ENCODE measurements around the gene FRA10AC1. TPM values are rescaled to one million over a fixed set of nuclear protein-coding genes. Genes with fewer than 3 reads are reported as not detected.

FRA10AC1 gene
- total and polyA plus RNA-seq, 2 of the 13 experiments (the other 11 are each of a cell fraction or from before 2014, with no cell fraction given): 5.3 to 7.4 TPM

DNA sequence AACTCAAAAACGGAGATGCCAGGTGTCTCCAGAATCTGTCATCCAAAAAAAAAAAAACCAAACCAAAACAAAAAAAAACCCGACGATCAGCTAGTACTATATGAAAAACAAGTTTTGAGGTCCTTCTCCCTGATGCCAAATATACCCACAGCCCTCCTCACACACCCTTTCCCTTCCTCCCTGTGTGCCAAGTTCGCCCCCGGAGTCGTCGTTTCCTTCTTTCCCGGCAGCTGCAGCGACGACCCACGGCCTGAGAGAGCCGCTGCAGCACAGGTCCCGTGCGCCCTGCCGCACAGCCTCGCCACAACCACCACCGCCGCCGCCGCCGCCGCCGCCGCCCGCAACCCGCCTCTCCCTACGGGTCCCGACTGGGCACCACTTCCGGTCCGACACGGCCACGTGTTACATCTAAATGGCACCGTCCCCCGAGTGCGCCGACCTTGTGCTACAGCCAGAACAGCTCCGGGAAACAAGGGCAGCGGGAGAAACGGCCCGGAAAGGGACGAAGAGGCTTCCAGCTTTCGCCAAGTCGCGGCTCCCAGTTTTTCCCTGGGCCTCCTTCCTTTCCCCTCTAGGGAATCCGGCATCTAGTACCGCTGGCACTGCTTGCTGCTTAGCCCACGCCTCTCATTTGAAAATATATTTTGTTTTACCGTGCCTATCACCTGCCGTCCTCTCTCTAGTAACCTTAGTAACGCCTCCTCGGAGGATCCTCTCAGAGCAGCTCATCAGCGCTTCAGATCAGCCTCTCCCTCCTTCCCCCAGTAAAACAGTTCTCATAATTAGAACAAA, at the start of gene FRA10AC1 (continued):
- peak; percentile 87 for TF ChIP-seq BORCS8-MEF2B (CRISPR knock-in tag; IDR thresholded peaks at IDR 0.05)
- TF ChIP-seq ZSCAN25 (CRISPR knock-in tag; IDR thresholded peaks at IDR 0.05): peak; percentile 73
- peak; percentile 68 for TF ChIP-seq POLR2AphosphoS5 (IDR thresholded peaks at IDR 0.05; ENCODE audit: low read depth, low read length)
- TF ChIP-seq, protein P1, sequence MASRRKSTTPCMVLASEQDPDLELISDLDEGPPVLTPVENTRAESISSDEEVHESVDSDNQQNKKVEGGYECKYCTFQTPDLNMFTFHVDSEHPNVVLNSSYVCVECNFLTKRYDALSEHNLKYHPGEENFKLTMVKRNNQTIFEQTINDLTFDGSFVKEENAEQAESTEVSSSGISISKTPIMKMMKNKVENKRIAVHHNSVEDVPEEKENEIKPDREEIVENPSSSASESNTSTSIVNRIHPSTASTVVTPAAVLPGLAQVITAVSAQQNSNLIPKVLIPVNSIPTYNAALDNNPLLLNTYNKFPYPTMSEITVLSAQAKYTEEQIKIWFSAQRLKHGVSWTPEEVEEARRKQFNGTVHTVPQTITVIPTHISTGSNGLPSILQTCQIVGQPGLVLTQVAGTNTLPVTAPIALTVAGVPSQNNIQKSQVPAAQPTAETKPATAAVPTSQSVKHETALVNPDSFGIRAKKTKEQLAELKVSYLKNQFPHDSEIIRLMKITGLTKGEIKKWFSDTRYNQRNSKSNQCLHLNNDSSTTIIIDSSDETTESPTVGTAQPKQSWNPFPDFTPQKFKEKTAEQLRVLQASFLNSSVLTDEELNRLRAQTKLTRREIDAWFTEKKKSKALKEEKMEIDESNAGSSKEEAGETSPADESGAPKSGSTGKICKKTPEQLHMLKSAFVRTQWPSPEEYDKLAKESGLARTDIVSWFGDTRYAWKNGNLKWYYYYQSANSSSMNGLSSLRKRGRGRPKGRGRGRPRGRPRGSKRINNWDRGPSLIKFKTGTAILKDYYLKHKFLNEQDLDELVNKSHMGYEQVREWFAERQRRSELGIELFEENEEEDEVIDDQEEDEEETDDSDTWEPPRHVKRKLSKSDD (CRISPR knock-in tag; IDR thresholded peaks at IDR 0.05; ENCODE audit: low read depth): peak; percentile 82; the same call in 1 of the 2 replicates
- peak; percentile 73; the same call in 1 of the 2 replicates for TF ChIP-seq ZNF451 (CRISPR knock-in tag; IDR thresholded peaks at IDR 0.05)
- 0 out of 2 replicates have a peak, but pooled peaks have one; percentile 55 for TF ChIP-seq ZFP41 (CRISPR knock-in tag; IDR thresholded peaks at IDR 0.05; ENCODE audit: borderline replicate concordance)
- TF ChIP-seq RBFOX2 (IDR thresholded peaks at IDR 0.05; ENCODE audit: low read depth, low read length): peak; percentile 75
- TF ChIP-seq, protein P2, sequence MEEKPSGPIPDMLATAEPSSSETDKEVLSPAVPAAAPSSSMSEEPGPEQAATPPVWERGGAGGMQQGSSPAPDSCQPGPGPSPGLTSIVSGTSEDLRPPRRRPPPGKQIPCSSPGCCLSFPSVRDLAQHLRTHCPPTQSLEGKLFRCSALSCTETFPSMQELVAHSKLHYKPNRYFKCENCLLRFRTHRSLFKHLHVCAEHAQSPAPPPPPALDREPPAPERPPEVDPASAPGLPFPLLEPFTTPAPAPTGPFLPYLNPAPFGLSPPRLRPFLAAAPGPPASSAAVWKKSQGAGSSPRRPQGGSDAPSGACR (CRISPR knock-in tag; IDR thresholded peaks at IDR 0.05): peak; percentile 98
- TF ChIP-seq, protein P3, sequence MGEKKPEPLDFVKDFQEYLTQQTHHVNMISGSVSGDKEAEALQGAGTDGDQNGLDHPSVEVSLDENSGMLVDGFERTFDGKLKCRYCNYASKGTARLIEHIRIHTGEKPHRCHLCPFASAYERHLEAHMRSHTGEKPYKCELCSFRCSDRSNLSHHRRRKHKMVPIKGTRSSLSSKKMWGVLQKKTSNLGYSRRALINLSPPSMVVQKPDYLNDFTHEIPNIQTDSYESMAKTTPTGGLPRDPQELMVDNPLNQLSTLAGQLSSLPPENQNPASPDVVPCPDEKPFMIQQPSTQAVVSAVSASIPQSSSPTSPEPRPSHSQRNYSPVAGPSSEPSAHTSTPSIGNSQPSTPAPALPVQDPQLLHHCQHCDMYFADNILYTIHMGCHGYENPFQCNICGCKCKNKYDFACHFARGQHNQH (CRISPR knock-in tag; IDR thresholded peaks at IDR 0.05): peak; percentile 90; the same call in 1 of the 2 replicates
- TF ChIP-seq, protein P4, sequence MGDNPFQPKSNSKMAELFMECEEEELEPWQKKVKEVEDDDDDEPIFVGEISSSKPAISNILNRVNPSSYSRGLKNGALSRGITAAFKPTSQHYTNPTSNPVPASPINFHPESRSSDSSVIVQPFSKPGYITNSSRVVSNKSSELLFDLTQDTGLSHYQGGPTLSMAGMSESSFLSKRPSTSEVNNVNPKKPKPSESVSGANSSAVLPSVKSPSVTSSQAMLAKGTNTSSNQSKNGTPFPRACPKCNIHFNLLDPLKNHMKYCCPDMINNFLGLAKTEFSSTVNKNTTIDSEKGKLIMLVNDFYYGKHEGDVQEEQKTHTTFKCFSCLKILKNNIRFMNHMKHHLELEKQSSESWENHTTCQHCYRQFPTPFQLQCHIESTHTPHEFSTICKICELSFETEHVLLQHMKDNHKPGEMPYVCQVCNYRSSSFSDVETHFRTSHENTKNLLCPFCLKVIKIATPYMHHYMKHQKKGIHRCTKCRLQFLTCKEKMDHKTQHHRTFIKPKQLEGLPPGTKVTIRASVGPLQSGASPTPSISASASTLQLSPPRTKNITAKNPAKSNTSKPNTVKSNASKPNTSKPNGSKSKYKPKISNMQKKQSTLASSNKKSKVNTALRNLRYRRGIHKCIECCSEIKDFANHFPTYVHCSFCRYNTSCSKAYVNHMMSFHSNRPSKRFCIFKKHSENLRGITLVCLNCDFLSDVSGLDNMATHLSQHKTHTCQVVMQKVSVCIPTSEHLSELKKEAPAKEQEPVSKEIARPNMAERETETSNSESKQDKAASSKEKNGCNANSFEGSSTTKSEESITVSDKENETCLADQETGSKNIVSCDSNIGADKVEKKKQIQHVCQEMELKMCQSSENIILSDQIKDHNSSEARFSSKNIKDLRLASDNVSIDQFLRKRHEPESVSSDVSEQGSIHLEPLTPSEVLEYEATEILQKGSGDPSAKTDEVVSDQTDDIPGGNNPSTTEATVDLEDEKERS (CRISPR knock-in tag; IDR thresholded peaks at IDR 0.05): peak; percentile 89
- TF ChIP-seq NFATC3 (CRISPR knock-in tag; IDR thresholded peaks at IDR 0.05): no peak
- TF ChIP-seq JUN (CRISPR knock-in tag; IDR thresholded peaks at IDR 0.05): peak; percentile 72; the same call in 1 of the 2 replicates
- TF ChIP-seq MED1 (CRISPR knock-in tag; IDR thresholded peaks at IDR 0.05): peak; percentile 77
- peak; percentile 91 for TF ChIP-seq HOXA5 (CRISPR knock-in tag; IDR thresholded peaks at IDR 0.05)
- no peak for TF ChIP-seq ZFP62 (CRISPR knock-in tag; IDR thresholded peaks at IDR 0.05)
- TF ChIP-seq, protein P5, sequence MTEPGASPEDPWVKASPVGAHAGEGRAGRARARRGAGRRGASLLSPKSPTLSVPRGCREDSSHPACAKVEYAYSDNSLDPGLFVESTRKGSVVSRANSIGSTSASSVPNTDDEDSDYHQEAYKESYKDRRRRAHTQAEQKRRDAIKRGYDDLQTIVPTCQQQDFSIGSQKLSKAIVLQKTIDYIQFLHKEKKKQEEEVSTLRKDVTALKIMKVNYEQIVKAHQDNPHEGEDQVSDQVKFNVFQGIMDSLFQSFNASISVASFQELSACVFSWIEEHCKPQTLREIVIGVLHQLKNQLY (CRISPR knock-in tag; IDR thresholded peaks at IDR 0.05): 0 out of 2 replicates have a peak, but pooled peaks have one; percentile 18
- TF ChIP-seq CCAR2 (optimal IDR thresholded peaks at IDR 0.05; ENCODE audit: low read depth, low read length): peak; percentile 99
- TF ChIP-seq CENPX (CRISPR knock-in tag; IDR thresholded peaks at IDR 0.05): no peak
- peak; percentile 83 for TF ChIP-seq ELF1 (CRISPR knock-in tag; IDR thresholded peaks at IDR 0.05)
- peak in 1 of 2 experiments; percentile 91; a peak in 2 of 4 replicates for TF ChIP-seq KLF16 (CRISPR knock-in tag; IDR thresholded peaks at IDR 0.05)
- 0 out of 2 replicates have a peak, but pooled peaks have one; percentile 58 for TF ChIP-seq GZF1 (CRISPR knock-in tag; IDR thresholded peaks at IDR 0.05)
- TF ChIP-seq MIER2 (CRISPR knock-in tag; IDR thresholded peaks at IDR 0.05): peak; percentile 74; the same call in 1 of the 2 replicates

Data from HepG2 (cell line).